RKO (cell line): ENCODE data around the gene PUS1.
A peak's percentile ranks its signal among the peaks of the same experiment; 100 is the strongest.
"Not testable (repeated sequence)": the region's sequence is repeated elsewhere in the genome, so short reads cannot be mapped to it uniquely, and the experiment has no call there.

ENCODE experiments used
- DNase-seq: peaks from one replicate; pipeline ENCODE4 v3.0.0-alpha.2; 2016; ENCODE audit warnings: low spot score

PUS1 gene

DNA sequence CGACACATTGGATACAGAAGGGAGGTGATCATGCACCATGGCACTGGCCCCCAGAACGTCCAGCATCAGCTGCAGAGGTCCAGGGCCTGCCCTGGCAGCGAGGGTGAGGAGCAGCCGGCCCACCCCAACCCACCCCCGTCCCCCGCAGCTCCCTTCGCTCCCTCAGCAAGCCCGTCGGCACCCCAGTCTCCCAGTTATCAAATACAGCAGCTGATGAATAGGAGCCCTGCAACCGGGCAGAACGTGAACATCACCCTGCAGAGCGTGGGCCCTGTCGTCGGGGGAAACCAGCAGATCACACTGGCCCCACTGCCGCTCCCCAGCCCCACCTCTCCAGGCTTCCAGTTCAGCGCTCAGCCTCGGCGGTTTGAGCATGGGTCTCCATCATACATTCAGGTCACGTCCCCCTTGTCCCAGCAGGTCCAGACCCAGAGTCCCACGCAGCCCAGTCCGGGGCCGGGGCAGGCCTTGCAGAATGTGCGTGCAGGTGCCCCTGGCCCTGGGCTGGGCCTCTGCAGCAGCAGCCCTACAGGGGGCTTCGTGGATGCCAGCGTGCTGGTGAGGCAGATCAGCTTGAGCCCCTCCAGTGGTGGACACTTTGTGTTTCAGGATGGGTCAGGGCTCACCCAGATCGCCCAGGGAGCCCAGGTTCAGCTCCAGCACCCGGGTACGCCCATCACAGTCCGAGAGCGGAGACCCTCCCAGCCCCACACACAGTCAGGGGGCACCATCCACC is 31.7 kb downstream of the PUS1 start:
- not testable (repeated sequence) for DNase-seq

DNA sequence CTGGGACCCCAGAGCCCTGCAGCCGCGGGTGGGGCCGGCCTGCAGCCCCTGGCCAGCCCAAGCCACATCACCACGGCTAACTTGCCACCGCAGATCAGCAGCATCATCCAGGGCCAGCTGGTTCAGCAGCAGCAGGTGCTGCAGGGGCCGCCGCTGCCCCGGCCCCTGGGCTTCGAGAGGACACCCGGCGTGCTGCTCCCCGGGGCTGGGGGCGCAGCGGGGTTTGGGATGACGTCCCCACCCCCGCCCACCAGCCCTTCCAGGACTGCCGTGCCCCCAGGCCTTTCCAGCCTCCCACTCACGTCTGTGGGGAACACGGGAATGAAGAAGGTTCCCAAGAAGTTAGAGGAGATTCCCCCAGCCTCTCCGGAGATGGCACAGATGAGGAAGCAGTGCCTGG is 32.3 kb downstream of the PUS1 start:
- not testable (repeated sequence) for DNase-seq

DNA sequence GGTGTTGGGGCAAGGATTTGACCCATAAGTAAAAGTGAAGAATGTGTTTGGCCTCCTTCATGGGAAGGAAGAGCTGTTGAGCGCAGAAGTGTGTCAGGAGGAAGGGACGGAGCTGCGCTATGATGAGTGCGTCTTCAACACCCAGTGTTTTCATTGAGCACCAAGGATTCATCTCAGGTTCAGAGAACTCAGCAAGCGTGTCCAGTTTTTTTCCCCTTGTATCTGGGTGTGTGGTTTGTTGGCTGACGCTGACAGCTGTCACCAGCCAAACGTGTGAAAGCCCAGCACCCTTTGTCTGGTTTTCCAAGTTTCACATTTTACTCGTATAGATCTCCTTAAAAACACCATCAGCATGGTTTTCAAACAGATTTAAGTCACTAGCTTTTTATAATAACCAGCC is 33.0 kb downstream of the PUS1 start:
- no peak for DNase-seq

GRCh38 chr12:131963381-131963780 is 34.3 kb downstream of the PUS1 start:
- no peak for DNase-seq

DNA sequence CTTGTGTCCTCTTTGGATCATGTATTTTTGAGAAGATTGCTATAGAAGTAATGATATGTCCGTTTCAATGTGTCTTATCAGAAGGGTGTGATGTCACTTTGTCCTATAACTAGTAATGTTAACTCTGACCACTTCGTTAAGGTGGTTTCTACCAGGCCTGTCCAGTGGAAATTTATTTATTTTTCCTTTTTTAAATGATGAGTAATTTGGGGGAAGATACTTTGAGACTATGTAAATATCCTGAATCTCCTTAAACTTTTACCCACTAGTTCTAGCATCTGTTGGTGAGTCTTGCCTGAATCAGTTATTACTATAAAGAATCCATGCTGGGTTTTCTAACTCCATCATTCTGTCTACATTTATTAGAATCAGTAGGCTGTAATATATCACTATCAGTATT is 36.0 kb downstream of the PUS1 start:
- no peak for DNase-seq

DNA sequence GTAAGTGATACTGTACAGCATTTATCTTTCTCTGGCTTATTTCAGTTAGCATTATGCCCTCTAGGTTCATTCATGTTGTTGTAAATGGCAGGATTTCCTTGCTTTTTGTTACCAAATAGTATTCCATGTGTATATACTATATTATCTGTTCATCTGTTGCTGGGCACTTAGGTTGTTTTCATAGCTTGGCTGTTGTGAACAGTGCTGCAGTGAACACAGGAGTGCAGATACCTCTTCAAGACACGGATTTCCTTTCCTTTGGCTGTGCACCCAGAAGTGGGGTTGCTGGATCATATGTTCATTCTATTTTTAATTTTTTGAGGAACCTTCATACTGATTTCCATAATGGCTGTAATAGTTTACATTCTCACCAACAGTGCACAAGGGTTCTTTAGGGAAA is 42.1 kb downstream of the PUS1 start:
- no peak for DNase-seq

- DNase-seq: no peak
Measured at GRCh38 chr12:131975228-131975627, 46.2 kb downstream of the PUS1 start.

GRCh38 chr12:131979606-131980005 is 50.5 kb downstream of the PUS1 start:
- no peak for DNase-seq

GRCh38 chr12:131980263-131980662 is 51.2 kb downstream of the PUS1 start:
- DNase-seq: peak; percentile 13

- no peak for DNase-seq
Measured at GRCh38 chr12:131981388-131981787, 52.3 kb downstream of the PUS1 start.

DNA sequence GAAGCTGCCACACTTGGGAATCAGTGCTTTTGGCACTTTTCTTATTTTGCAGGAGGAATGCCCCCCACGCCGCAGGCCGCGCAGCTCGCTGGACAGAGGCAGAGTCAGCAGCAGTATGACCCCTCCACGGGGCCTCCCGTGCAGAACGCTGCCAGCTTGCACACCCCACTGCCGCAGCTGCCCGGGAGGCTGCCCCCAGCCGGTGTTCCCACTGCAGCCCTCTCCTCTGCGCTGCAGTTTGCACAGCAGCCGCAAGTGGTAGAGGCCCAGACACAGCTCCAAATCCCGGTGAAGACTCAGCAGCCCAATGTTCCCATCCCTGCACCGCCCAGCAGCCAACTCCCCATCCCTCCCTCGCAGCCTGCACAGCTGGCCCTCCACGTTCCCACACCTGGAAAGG is 53.0 kb downstream of the PUS1 start:
- DNase-seq: no peak

DNA sequence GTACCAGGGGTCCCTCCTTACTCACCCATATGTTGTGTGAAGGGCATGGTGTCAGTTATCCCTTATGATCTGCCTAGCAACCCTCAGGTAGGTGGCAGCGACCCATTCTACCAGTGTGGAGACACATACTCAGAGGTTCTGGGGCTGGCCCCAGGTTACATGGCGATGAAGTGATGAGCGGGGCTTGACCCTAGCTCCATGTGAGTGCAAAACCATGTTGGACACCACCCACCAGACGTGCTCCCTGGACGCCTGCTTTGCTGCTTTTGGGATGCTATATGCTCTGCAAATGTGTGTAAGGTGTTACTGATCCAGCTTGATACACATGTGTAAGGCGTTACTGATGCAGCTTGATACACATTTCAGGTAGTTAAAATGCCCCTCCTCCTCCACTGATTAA is 54.0 kb downstream of the PUS1 start:
- no peak for DNase-seq

- DNase-seq: no peak
Measured at GRCh38 chr12:131983554-131983953, 54.5 kb downstream of the PUS1 start.

- DNase-seq: no peak
Measured at GRCh38 chr12:131984334-131984733, 55.3 kb downstream of the PUS1 start.

GRCh38 chr12:131985510-131985875 is 56.4 kb downstream of the PUS1 start:
- not testable (repeated sequence) for DNase-seq

- DNase-seq: no peak
Measured at GRCh38 chr12:131986361-131986760, 57.3 kb downstream of the PUS1 start.

DNA sequence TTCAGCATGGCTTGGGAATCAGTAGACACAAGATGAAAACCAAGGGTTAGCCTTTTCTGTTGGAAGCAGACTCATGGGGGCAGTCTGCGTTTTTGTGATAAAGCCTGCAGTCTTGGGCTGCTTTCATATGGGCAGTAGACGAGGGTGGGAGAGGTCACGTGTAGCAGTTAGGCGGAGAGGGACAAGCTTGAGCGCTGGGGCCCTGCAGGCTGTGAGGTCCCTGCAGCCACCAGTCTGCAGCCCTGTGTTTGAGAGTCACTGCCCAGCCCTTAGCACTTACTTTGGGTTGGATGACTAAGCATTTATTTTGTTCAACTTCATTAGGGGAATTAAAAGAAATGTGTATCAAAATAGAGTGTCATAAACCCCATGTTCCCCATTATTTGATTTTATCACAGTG is 57.8 kb downstream of the PUS1 start:
- no peak for DNase-seq

- no peak for DNase-seq
Measured at GRCh38 chr12:131987552-131987951, 58.5 kb downstream of the PUS1 start.

DNA sequence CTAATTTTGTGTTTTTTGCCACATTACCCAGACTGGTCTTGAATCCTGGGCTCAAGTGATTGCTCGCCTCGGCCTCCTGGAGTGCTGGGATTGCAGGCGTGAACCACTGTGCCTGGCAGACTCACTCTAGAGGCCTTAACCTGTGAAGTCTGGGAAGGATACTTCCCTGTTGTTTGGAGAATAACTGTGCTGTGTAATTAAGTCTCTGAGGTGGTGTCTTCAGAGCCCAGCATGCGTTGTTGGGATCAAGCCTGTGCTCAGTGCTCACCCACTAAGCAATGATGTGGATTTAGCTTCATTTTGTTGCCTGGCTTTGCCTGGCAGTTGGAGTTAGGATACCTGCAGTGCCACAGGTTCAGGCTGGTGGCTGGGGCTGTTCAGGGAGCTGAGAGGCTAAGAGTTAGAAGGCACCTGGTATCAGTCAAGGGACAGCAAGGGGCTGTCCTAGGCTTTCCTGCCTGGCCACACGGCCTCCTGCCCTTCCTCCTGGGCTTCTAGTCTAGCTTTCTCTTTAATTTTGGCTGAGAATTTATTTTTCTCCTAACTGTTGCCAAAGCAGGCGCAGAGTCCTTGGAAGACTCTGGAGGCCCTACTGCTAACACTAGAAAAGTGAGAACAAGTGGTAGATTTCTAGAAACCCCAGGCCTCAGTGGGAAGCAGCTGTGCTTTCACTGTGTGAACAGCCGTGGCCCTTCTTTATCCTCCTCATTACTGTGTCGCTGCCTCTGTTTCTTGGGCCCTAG is 59.1 kb downstream of the PUS1 start:
- DNase-seq: no peak

DNA sequence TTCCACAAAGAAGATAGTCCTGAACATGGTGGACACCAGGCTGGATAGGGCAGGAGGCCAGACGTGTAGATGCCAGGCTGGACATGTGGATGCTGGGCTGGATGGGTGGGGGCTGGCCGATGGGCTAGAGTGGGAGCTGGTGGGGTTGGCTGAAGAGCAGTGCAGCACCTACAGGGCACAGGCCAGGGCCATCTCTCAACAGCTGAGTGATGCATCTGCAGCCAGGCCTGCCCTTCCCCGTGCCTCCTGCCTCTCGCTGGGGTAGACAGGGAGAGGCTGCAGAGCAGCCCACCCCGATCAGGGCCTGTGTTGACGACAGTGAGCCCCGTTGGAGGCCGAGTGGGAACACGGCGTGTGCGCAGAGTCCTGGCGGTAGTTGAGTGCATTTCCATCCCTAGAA is 59.9 kb downstream of the PUS1 start:
- no peak for DNase-seq

DNA sequence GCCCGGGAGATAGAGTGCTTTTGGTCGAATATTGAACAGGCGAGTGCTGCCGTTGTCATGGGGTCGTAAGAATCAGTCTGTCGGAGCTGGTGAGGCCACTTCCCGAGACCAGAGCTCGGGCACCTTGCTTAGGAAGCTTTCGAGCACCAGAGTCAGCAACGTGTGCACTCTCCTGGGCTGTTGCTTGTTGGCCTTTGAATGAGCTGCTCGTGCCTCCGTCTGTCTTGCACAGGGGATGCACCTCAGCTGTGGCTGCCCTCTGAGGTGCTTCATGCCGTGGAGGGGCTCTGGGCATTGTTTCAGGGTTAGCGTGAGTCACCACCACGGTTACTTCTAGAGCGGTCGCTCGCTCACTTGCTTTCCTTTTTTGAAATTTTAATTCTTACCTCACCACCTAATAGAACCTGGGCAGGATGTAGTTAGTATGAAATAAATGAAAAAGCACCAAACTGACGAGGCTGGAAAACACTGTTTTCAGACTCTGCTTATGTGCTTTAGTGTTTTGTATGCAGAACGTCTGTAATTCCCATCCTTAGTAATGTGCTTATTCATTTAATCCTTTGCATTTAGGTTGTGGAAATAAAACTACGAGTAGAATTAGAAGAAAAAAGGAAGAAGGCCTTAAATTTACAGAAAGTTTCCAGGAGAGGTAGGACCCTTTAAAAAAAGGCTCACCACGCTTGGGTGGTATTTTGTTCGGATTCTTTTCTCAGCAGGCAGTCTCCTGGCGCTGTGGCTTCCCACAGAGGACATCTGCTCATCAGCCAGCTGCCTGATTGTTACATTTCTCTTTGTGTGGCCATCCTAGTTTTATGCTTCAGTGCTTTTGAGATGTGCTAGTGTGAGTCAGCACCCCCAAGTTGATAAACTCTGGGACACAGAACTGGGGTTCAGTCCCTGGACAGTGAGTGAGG is 61.2 kb downstream of the PUS1 start:
- no peak for DNase-seq

DNA sequence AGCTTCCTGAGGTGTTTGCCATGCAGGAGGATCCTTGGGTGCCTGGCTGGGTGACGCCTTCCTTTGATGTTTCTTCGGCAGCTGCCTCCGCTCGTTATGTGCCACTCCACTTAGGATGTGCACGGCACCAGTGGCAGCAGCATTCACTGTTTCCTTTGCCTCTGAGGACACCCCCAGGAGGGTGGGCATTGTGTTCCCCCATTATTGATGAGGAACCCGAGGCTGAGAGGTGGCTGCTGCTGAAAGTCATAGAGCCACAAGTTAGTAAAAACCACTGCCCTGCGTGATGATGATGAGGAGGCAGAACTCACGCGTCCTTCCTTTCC is 61.9 kb downstream of the PUS1 start:
- no peak for DNase-seq
